Glutamatergic neuron (in vitro differentiated cells): ENCODE measurements around the gene MCTP1. TPM values are rescaled to one million over a fixed set of nuclear protein-coding genes. Genes with fewer than 3 reads are reported as not detected.

ENCODE experiments used
- DNase-seq: peaks from one replicate; pipeline ENCODE4 v3.0.0; 2022
- H3K27ac Mint-ChIP-seq: one replicate; pipeline ENCODE4 v1.8.0; 2020; ENCODE audit warnings: mild to moderate bottlenecking, mixed read lengths, inconsistent platforms; ENCODE audit not compliant: unreplicated experiment
- H3K27me3 Mint-ChIP-seq: one replicate; pipeline ENCODE4 v1.8.0; 2020; ENCODE audit warnings: mild to moderate bottlenecking, moderate library complexity, mixed read lengths, inconsistent platforms; ENCODE audit not compliant: unreplicated experiment
- H3K36me3 Mint-ChIP-seq: one replicate; pipeline ENCODE4 v1.8.0; 2020; ENCODE audit warnings: mild to moderate bottlenecking, mixed read lengths, inconsistent platforms; ENCODE audit not compliant: unreplicated experiment
- H3K4me1 Mint-ChIP-seq: one replicate; pipeline ENCODE4 v1.8.0; 2020; ENCODE audit warnings: mild to moderate bottlenecking, low read depth, mixed read lengths, inconsistent platforms; ENCODE audit not compliant: unreplicated experiment
- H3K4me3 Mint-ChIP-seq: one replicate; pipeline ENCODE4 v1.8.0; 2020; ENCODE audit warnings: mild to moderate bottlenecking, mixed read lengths, inconsistent platforms; ENCODE audit not compliant: unreplicated experiment
- H3K9me3 Mint-ChIP-seq: one replicate; pipeline ENCODE4 v1.8.0; 2020; ENCODE audit warnings: mild to moderate bottlenecking, moderate library complexity, mixed read lengths, inconsistent platforms; ENCODE audit not compliant: unreplicated experiment
- CTCF ChIP-seq: fragments of 200-600 bp; sonication (generic); IDR thresholded peaks from one replicate; pipeline ENCODE4 v1.5.0; 2021; ENCODE audit not compliant: partially characterized antibody, unreplicated experiment
- total RNA-seq: library from RNA; stranded (reverse); fragmentation: NEBNext Ultra II Directional; extraction: Animal tissue kit (Norgen Biotek cat#: 25700); gene quantifications from one replicate; pipeline ENCODE4 v1.2.1, GENCODE V29; 2021; ENCODE audit not compliant: unreplicated experiment

Gene MCTP1
- total RNA-seq, 1 donor from 2014 or later: 1.7 TPM

- no peak overlapping the region for H3K4me3 Mint-ChIP-seq
- no peaks in the 10 kb centered on the region for H3K27me3 Mint-ChIP-seq
- TF ChIP-seq CTCF: no peak
- no peak for DNase-seq
- no peaks in the 10 kb centered on the region for H3K4me1 Mint-ChIP-seq
- H3K9me3 Mint-ChIP-seq: no peaks in the 10 kb centered on the region
- no peaks in the 10 kb centered on the region for H3K36me3 Mint-ChIP-seq
- no peak overlapping the region for H3K27ac Mint-ChIP-seq
Observed at GRCh38 chr5:95060098-95060497, 224.8 kb downstream of the MCTP1 start.

- no peak for DNase-seq
- Mint-ChIP-seq H3K36me3 (no peaks in the 10 kb centered on the region), H3K27ac (no peak overlapping the region), H3K9me3 (no peaks in the 10 kb centered on the region), H3K4me3 (no peak overlapping the region), H3K4me1 (no peaks in the 10 kb centered on the region), H3K27me3 (no peaks in the 10 kb centered on the region)
- no peak for TF ChIP-seq CTCF
Observed at GRCh38 chr5:95059636-95060035, 225.3 kb downstream of the MCTP1 start.

DNA sequence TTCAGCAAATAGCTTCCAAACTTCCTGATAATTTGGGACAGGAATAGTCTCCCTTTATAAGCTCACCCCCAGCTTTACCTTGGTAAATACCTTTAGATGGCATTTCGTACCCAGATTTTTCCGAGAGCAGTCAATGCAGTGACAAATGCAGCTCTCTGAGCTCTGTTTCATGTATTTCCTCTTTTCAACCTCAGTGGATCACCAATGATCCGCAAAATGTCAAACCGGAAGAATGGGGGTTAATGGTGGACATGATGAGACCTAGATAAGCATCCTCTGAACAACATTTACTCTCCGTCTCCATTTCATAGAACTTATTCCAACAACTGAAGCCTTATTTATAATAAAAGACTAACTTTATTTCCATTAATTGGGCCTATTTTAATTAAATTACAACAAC, 227.3 kb downstream of the MCTP1 start:
- H3K27me3 Mint-ChIP-seq: no peaks in the 10 kb centered on the region
- no peaks in the 10 kb centered on the region for H3K4me1 Mint-ChIP-seq
- H3K27ac Mint-ChIP-seq: no peak overlapping the region
- no peak for DNase-seq
- no peak overlapping the region for H3K4me3 Mint-ChIP-seq
- no peaks in the 10 kb centered on the region for H3K9me3 Mint-ChIP-seq
- H3K36me3 Mint-ChIP-seq: no peaks in the 10 kb centered on the region
- TF ChIP-seq CTCF: no peak

DNA sequence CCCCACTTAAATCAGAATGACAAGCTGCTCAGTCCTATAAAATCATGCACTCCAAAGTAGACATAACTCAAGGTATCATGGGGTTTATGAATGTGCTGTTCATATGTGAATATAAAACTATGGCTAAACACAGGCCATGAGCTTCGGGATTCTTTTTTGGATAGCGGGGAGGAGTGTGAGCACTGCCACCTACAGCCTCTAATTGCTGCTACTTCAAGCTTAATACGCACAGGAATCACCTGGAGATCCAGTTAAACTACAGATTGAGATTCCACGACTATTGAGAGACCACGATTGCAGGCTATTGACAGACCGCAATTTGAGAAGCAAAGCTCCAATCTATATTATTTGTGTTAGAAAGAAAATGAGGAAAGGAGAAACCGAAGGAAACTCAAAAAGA, 231.6 kb downstream of the MCTP1 start:
- no peak for TF ChIP-seq CTCF
- Mint-ChIP-seq H3K4me1 (no peaks in the 10 kb centered on the region), H3K4me3 (no peak overlapping the region), H3K9me3 (no peaks in the 10 kb centered on the region), H3K36me3 (no peaks in the 10 kb centered on the region), H3K27me3 (no peaks in the 10 kb centered on the region), H3K27ac (no peak overlapping the region)
- no peak for DNase-seq

GRCh38 chr5:95050708-95051107, 234.2 kb downstream of the MCTP1 start:
- no peaks in the 10 kb centered on the region for H3K36me3 Mint-ChIP-seq
- no peak overlapping the region for H3K27ac Mint-ChIP-seq
- DNase-seq: no peak
- H3K4me3 Mint-ChIP-seq: no peak overlapping the region
- TF ChIP-seq CTCF: no peak
- no peaks in the 10 kb centered on the region for H3K27me3 Mint-ChIP-seq
- H3K4me1 Mint-ChIP-seq: no peaks in the 10 kb centered on the region
- no peaks in the 10 kb centered on the region for H3K9me3 Mint-ChIP-seq
